ENCODE results near the gene REV3L.
A peak's percentile ranks its signal among the peaks of the same experiment; 100 is the strongest.
"Not testable (repeated sequence)": the region's sequence is repeated elsewhere in the genome, so short reads cannot be mapped to it uniquely, and the experiment has no call there.

Gene REV3L

DNA sequence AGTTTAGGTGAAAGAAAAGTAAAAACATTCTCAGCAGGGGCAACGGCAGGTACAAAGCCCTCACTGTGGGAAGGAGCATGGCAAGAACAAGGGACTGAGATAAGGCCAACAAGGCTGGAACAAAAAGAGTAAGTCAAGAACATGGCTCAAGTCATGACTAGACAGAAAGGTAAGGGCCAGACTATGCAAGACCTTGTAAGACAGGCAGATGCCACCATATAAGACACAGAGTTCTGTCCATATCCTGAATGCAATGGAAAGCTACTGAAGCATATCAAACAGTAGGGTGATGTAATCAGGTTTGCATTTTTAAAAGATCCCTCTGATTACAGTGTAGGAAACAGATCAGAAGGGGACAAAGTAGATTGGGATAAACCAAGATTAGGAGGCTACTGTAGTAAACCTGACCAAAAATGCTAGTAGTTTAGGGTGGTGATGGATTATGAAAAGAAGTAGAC is 5.5 kb downstream of the REV3L start:
- peak overlapping the region; percentile 22 for H3K9ac ChIP-seq (ENCODE audit: low read length)
- no peaks in the 10 kb centered on the region for H3K9me3 ChIP-seq (ENCODE audit: insufficient read depth, low read length)
- peaks cover 21% of the 10 kb centered on the region for H4K20me1 ChIP-seq (ENCODE audit: insufficient read depth, low read length)
- H3K36me3 ChIP-seq (replicated peaks; ENCODE audit: low read depth, low read length): no peaks in the 10 kb centered on the region
- peaks cover 100% of the 10 kb centered on the region for H3K79me2 ChIP-seq (ENCODE audit: low read length)
- TF ChIP-seq, protein P1, sequence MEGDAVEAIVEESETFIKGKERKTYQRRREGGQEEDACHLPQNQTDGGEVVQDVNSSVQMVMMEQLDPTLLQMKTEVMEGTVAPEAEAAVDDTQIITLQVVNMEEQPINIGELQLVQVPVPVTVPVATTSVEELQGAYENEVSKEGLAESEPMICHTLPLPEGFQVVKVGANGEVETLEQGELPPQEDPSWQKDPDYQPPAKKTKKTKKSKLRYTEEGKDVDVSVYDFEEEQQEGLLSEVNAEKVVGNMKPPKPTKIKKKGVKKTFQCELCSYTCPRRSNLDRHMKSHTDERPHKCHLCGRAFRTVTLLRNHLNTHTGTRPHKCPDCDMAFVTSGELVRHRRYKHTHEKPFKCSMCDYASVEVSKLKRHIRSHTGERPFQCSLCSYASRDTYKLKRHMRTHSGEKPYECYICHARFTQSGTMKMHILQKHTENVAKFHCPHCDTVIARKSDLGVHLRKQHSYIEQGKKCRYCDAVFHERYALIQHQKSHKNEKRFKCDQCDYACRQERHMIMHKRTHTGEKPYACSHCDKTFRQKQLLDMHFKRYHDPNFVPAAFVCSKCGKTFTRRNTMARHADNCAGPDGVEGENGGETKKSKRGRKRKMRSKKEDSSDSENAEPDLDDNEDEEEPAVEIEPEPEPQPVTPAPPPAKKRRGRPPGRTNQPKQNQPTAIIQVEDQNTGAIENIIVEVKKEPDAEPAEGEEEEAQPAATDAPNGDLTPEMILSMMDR (IDR thresholded peaks at IDR 0.05; ENCODE audit: low read depth, low read length): no peak
- no peak for TF ChIP-seq EZH2phosphoT487 (IDR thresholded peaks at IDR 0.05; ENCODE audit: low read depth)
- peaks cover 33% of the 10 kb centered on the region for H3K4me1 ChIP-seq (ENCODE audit: low read length)
- H3K4me2 ChIP-seq (ENCODE audit: low read length): peak overlapping the region; percentile 79
- H3K27ac ChIP-seq (ENCODE audit: low read length): peak overlapping the region; percentile 45
- H2AFZ ChIP-seq (ENCODE audit: low read depth, low read length): no peak overlapping the region
- no peaks in the 10 kb centered on the region for H3K27me3 ChIP-seq (ENCODE audit: low read depth, low read length)
- H3K4me3 ChIP-seq (ENCODE audit: low read length): peak overlapping the region; percentile 29

DNA sequence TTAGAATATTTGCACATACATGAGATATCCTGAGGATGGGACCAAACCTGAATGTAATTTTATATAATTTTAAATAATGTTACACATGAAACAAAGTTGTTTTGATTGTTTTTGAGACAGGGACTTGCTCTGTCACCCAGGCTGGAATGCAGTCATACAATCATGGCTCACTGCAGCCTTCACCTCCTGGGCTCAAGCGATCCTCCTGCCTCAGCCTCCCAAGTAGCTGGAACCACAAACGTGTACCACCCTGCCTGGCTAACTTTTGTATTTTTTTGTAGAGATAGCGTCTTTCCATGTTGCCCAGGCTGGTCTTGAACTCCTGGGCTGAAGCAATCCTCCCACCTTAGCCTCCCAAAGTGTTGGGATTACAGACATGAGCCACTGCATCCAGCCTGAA is 7.0 kb downstream of the REV3L start:
- H3K36me3 ChIP-seq (replicated peaks; ENCODE audit: low read depth, low read length); H2AFZ ChIP-seq (ENCODE audit: low read depth, low read length); H3K27ac ChIP-seq (ENCODE audit: low read length); H3K27me3 ChIP-seq (ENCODE audit: low read depth, low read length); H3K9ac ChIP-seq (ENCODE audit: low read length); H3K9me3 ChIP-seq (ENCODE audit: insufficient read depth, low read length); H3K4me3 ChIP-seq (ENCODE audit: low read length); H3K4me2 ChIP-seq (ENCODE audit: low read length): not testable (repeated sequence)
- Histone ChIP-seq H3K4me1 (ENCODE audit: low read length) (peaks cover 29% of the 10 kb centered on the region), H4K20me1 (ENCODE audit: insufficient read depth, low read length) (peaks cover 15% of the 10 kb centered on the region), H3K79me2 (ENCODE audit: low read length) (peaks cover 96% of the 10 kb centered on the region)

DNA sequence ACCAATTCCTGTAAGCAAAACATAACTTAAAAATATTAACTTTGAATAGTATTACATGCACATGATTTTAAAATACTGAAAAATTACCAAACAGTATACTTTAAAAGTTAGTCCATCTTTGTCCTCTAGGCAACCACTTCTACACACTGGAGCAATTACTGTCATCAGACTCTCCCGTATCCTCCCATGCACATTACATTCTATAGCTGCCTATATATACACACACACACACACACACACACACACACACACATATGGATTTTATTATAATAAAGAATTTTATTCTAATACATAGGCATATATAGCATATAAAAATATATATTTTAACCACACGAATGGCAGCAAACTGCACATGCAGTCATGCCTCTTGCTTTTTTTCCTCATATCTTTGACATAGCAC is 8.2 kb downstream of the REV3L start:
- H3K4me3 ChIP-seq (ENCODE audit: low read length): no peak overlapping the region
- H3K4me1 ChIP-seq (ENCODE audit: low read length): peaks cover 21% of the 10 kb centered on the region
- H3K36me3 ChIP-seq (replicated peaks; ENCODE audit: low read depth, low read length): peaks cover 2% of the 10 kb centered on the region
- peaks cover 15% of the 10 kb centered on the region for H4K20me1 ChIP-seq (ENCODE audit: insufficient read depth, low read length)
- no peaks in the 10 kb centered on the region for H3K9me3 ChIP-seq (ENCODE audit: insufficient read depth, low read length)
- no peak for TF ChIP-seq EZH2phosphoT487 (IDR thresholded peaks at IDR 0.05; ENCODE audit: low read depth)
- TF ChIP-seq, protein P1 (IDR thresholded peaks at IDR 0.05; ENCODE audit: low read depth, low read length): no peak
- no peaks in the 10 kb centered on the region for H3K27me3 ChIP-seq (ENCODE audit: low read depth, low read length)
- H3K79me2 ChIP-seq (ENCODE audit: low read length): peaks cover 85% of the 10 kb centered on the region
- no peak overlapping the region for H3K9ac ChIP-seq (ENCODE audit: low read length)
- H3K4me2 ChIP-seq (ENCODE audit: low read length): no peak overlapping the region
- H3K27ac ChIP-seq (ENCODE audit: low read length): no peak overlapping the region
- no peak overlapping the region for H2AFZ ChIP-seq (ENCODE audit: low read depth, low read length)

DNA sequence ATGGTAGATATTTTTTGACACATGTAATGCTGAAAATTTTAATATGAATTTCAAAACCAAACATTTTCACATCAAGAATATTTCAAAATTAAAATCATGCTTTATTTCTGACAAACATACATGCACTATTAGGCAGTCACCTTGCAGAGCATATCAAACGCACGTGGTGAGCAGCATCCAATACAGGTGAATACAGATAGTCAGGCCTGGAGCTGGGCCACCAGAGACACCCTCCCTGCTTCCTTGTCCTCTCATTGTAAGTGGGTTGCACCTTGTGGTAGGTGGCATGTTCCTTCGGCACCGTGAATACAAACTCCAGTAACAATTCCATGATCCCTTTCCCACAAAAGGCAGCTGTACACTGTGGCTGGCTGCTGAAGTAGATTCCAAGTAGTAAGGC is 8.9 kb downstream of the REV3L start:
- Histone ChIP-seq H3K9me3 (ENCODE audit: insufficient read depth, low read length) (no peaks in the 10 kb centered on the region), H3K27me3 (ENCODE audit: low read depth, low read length) (no peaks in the 10 kb centered on the region), H3K4me3 (ENCODE audit: low read length) (no peak overlapping the region), H3K9ac (ENCODE audit: low read length) (no peak overlapping the region), H3K36me3 (replicated peaks; ENCODE audit: low read depth, low read length) (peaks cover 2% of the 10 kb centered on the region), H2AFZ (ENCODE audit: low read depth, low read length) (no peak overlapping the region), H3K79me2 (ENCODE audit: low read length) (peaks cover 85% of the 10 kb centered on the region), H3K4me2 (ENCODE audit: low read length) (no peak overlapping the region), H3K4me1 (ENCODE audit: low read length) (peaks cover 19% of the 10 kb centered on the region), H3K27ac (ENCODE audit: low read length) (no peak overlapping the region), H4K20me1 (ENCODE audit: insufficient read depth, low read length) (peaks cover 15% of the 10 kb centered on the region)
- TF ChIP-seq EZH2phosphoT487 (IDR thresholded peaks at IDR 0.05; ENCODE audit: low read depth): no peak
- TF ChIP-seq, protein P1 (IDR thresholded peaks at IDR 0.05; ENCODE audit: low read depth, low read length): no peak

Data from OCI-LY3 (cell line).